ENCODE data around the gene POTEI.
"Not testable (repeated sequence)": the region's sequence is repeated elsewhere in the genome, so short reads cannot be mapped to it uniquely, and the experiment has no call there.

POTEI gene

DNA sequence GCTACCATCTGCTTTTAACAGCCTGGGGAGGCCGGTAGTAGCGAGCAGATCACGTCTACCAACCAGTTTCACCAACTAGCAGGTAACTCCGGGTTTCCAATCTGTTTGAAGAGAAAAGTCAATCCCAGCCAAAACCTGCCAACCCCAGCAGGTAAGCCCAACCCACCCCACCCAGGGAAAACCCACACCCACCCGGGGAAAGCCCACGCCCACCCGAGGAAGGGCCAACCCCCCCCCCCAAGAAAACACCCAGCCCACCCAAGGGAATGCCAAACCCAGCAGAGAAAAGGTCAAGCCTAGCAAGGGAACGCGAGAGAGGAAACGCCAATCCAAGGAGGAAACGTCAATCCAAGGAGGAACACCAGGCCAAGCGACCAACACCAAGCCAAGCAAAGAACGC, at the start of gene POTEI:
POTEI (minus strand) TSS at position 101 of the 400 bp plus-strand sequence; CDS start at position 8, 93 bp downstream.
- DNase-seq = not testable (repeated sequence)

DNA sequence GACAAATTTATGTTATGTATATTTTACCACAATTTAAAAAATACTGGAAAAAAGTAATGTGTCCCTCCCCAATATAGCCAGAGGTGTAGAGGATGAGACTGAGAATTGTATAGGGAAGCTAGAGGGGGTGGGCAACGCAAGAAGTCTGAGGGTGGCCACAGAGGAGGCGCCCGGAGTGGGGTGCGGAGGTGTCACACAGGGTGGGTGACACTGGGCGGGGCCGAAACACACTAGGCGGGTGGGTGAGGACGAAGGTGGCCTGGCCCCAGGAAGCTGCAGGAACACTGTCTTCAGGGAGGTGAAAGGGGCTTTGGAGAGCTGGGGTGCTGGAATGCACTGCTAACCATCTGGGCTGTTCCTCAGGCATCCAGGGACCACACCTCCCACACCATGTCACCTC, 47.3 kb upstream of the POTEI start:
- DNase-seq = not testable (repeated sequence)

DNA sequence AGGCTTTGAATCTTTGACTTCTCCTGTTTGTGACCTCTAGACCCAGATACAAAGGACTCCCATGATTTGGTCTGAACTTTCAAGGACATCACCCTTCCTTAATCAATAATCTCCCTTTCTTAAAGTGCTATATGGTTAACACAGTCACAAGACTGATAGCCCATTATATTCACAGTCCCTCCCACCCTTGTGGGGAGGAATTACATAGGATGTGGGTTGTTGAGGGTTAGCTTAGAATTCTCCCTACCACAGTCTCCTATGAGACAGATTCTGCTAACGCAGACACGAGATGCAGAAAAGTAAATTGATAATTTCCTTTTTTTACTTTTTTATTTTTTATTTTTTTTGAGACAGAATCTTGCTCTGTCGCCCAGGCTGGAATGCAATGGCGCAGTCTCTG, 45.0 kb upstream of the POTEI start:
- not testable (repeated sequence) for DNase-seq

DNA sequence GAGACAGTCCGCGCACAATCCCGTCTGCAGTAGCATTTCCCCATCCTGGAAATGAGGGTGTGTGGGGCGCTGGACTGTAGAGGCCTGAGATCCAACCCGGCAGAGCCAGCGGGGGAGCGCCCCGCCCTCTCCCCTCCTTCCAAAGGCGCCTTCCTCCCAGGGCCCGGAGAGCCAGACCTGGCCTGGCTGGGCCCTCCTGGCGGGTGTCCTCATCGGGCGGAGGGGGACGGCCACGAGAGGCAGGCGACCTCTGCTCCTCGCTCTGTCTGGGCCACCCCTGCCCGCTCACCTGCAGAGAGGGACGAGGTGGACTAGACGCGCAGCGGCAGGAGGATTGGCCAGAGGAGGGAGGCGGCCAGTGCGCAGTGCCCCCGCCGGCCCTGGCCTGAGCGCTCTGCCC, 40.3 kb upstream of the POTEI start:
- not testable (repeated sequence) for DNase-seq

DNA sequence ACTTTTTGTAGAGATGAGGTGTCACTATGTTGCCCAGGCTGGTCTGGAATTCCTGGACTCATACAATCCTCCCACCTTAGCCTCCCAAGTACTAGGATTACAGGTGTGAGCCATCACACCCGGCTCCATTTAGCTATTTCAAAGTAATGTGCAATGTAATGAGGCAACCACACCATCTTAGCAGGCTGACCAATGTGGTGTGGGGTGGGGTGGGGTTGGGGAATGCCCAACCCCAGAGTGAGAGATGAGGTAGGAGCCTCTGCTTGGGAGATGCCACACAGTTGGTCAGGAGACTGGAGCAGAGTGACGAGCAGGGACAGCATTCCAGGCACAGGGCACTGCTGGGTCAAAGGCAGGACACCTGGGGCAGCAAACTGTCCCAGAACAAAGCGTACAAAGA, 39.3 kb upstream of the POTEI start:
- not testable (repeated sequence) for DNase-seq

DNA sequence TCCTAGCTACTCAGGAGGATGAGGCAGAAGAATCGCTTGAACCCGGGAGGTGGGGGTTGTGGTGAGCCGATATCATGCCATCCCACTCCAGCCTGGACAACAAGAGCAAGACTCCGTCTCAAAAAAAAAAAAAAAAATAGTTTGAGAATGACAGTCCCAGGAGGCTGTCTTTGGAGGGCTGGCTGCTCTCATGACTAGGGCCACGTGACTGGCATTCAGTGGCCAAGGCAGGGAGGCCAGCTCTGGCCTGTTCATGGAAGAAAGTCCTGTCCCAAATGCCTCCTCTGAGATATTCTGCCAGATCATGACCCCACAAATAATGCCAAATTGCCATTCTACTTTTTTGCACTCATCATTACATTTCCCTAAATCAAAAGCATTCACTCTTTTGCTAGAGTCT, 35.9 kb upstream of the POTEI start:
- not testable (repeated sequence) for DNase-seq

DNA sequence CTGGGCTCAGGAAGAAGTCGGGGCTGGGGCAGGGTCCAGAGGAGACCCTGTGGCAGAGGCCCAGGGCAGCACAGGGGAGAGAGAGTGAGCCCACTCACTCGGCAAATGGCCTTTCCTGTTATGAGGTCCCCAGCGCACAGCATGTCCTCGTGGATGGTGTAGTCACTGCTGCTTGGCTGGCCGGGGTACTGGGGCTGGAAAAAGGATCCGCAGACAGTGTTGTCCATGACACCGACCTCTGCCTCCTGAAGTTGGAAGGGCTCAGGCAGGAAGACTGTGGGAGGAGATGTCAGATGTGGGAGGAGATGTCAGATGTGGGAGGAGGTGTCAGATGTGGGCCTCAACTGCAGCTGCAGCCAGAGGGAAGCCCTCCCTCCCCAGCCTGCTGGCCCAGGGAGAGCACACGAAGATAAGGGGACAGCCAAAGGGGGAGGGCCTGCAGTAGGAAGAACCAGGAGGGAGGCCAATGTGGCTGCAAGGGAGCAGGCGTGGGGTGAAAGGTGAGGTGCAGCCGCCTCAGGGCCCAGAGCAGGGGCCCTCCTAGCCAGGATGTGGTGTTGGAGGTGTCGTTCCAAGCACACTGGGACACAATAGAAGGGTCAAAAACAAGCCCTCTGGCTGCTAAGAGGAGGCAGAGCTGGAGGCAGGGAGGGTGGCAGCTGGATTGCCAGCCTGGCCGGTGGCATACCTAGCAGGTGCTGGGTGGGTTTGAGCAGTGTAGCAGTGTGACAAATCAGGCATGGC, 34.8 kb upstream of the POTEI start:
- not testable (repeated sequence) for DNase-seq

DNA sequence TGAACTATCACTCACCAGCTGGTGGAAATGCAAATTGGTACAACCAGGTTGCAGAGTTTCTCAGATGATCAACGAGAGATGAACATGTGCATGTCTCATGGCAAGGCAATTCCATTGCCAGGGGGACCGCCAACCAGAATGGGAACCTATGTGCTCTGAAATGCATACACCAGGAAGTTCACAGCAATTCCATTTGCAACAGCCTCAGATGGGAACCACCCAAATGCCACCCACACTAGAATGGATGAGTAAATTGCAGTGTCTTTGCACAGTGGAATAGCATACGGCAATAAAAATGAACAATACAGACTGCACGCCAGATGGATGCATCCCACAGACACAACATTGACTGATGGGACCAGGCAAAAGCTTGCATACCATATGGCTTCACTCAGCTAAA, 33.7 kb upstream of the POTEI start:
- DNase-seq = not testable (repeated sequence)

DNA sequence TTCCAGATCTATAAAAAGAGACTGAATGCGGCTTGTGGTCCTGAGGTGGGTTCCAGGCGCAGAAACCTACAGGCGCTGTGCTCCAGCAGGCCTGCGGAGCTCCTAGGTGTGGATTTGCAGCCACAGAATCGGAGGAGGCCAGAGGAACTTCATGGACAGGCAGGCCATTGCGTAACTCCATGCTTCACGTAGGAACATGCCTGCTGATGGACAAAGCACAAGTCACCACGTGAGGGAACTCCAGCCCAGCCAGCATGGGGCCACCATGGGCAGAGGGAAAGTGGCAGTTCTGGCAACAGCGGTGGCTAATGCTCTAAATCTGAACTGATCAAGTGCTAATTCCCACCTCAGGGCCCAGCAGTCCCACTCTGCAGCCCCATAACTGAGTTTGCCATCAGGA, 29.1 kb upstream of the POTEI start:
- DNase-seq = not testable (repeated sequence)

DNA sequence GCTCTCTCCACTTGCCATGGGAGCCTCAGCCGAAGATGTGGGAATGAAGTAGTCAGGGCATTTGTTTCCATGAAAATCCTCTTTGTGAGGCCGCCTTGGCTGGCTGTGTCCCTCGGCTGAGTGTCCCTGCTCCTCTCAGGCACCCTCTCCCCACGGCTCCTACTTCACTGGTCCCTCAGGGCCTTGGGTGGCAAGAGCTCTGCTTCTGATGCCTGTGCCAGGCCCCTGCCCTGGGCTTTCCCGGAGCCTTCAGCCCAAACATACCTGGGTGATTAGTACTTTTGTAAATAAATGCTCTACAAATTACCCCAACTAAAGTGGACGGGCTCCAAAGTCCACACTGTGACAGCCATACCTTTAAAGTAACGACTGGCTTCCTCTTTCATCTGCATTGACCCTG, 27.5 kb upstream of the POTEI start:
- DNase-seq = not testable (repeated sequence)

DNA sequence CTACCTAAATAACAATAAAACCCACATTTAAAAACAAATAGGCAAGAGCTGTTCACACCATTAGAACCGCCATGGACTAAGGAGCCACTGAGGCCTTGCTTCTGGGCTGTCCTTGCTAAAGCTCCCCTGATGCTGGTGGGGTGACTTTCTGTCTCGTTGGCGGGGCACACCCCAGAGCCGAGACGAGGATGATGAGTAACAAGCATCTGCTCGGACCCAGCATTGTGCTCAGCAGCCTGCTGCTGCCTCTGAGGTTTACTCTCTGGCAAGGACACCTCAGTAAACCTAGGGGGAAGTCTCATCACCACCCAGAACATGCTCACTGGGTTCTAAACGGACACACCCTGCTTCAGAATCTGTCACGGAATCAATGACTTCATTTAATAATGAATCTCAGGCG, 22.5 kb upstream of the POTEI start:
- not testable (repeated sequence) for DNase-seq

DNA sequence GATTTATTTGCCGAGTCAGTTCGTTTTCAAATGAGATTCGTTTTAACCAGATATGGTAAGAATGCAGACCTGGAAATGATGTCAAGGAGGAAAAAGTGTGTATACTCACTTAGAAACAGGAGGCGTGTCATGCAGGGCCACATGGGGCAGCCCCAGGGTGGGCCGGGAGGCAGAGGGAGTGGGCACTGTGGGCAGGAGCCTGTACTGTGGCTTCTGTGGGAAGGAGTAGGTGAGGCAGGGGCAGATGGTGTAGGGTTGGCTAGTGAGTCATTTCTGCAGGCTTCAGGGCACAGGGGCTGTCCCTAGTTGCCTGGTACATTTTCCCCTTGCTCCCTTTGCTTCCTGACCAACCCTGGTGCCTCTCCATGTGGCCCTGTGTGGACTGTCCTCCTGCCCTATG, 22.1 kb upstream of the POTEI start:
- not testable (repeated sequence) for DNase-seq

DNA sequence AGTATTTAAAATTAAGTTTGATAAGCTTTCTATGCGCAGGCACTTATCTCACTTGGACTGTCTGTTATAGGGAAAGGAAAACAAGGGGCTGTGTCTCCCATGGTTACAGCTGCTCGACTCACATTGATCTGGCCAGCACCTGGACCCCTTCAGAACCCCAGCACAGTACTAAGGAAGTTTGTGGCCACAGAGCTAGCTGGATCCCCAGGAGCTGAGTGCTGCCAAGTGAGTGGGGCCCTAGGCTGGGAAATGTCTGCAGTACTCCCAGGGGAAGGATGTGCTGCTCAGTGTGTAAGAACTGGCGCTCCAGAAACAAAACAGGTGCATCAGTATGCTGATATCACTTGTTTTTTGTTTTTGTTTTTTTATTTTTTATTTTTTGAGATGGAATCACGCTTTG, 21.1 kb upstream of the POTEI start:
- not testable (repeated sequence) for DNase-seq

DNA sequence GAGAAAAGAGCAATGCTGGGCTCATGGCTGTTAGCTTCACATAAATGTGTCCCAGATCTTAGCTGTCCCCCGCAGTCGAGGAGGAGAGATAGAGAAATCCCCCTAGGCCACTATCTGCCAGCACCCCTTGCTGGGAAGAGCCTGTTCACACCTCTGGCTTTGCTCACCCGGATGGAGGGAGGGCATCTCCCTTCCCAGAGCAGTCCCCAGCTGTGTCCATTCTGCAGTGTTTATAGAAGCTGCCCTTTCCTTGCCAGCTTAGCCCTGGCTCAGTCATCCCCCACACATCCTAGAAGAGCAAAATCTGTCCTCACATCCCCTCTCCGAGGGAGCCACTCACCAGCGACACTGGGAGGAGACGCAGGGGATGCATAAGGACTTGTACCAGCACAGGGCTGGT, 20.4 kb upstream of the POTEI start:
- DNase-seq = not testable (repeated sequence)

DNA sequence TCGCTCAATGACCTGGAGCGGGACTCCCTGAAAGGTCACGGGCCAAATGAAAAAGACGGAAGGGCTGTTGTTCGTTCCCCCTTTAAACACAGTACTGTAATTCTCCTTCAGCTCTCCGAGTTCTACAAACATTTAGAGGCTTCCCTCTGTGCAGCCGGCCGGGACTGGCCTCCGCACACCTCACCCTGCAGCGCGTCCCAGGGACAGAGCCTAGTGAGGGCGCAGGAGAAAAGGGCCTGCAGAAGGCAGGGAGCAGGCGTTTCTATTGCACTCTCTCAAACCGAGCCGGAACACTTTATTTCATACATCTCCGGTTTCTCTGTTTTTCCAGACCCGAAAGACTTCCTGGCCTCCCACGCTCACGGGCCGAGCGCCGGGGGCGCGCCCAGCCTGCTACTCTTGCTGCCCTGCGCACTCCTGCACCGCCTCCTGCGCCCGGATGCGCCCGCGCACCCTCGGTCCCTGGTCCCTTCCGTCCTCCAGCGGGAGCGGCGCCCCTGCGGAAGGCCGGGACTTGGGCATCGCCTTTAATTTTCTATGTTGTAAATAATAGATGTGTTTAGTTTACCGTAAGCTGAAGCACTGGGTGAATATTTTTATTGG, 18.3 kb upstream of the POTEI start:
- DNase-seq = not testable (repeated sequence)

DNA sequence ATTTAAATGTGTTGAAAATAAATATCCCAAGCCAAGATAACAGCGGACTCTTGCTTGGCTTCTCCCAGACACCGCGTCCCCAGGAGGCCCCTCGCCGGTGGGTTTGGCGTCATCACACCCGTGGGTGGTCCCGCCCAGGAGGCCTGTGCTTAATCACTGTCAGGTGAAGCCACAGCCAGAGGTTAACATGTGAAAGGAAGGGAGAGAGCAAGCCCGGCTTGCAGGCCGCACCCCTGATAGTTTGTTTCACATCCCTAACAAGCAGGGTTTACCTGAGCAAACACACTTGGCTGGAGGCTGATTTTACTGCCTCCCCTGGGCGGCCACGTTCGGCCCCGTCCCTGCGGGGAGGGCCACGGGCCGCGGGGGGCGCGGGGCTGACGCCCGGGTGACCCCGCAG, 13.3 kb upstream of the POTEI start:
- DNase-seq = not testable (repeated sequence)

DNA sequence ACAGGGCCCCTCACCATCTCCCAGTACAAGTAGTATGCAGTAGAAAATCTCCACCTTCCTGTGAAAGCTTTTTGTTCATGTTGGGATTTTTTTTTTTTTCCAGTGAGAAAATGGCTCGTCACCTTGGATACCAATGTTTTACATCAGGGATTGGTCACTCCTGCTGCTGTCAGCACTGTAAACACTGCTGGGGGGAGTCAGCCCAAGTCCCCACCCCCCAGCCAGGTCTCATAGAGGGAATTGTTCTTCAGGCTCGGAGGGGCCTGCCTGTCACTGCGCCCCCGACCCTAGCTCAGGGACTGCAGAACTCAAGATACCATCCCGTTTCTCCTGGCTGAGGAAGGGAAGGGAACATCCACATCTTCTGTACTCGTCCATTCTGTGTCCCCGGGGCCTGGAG, 11.9 kb upstream of the POTEI start, which contains the start of gene CFC1B:
CFC1B (plus strand) TSS at position 231 of the 400 bp plus-strand sequence. CDS start 263 bp downstream, outside the sequence.
- DNase-seq = not testable (repeated sequence)

DNA sequence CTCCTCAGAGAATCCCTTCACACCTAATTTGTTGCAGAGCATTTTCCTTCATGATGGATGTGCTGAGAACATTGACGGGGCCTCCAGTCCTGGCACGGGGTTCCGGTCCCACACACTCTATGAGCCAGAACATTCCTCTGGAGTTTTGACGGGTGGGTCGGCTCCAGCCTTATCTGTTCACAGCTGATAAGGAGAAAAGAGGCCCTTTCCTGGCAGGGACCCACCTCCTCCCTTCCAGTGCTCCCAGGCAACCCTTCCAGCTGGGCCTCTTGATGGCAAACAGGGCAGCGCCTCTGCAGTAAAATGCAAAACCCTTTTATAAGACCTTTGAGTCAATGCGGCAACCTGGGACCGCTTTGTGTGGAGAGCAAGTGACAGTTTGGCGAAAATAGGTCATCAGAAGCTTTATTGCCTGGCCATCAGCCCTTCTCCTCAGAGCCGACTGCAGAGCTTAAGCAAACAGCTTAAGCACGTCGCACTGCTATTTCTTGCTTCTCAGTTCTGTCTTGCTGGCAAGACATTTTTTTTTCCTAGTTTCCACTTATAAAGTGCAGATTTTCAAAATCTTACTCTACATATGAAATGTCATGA, 9.5 kb upstream of the POTEI start:
- not testable (repeated sequence) for DNase-seq

DNA sequence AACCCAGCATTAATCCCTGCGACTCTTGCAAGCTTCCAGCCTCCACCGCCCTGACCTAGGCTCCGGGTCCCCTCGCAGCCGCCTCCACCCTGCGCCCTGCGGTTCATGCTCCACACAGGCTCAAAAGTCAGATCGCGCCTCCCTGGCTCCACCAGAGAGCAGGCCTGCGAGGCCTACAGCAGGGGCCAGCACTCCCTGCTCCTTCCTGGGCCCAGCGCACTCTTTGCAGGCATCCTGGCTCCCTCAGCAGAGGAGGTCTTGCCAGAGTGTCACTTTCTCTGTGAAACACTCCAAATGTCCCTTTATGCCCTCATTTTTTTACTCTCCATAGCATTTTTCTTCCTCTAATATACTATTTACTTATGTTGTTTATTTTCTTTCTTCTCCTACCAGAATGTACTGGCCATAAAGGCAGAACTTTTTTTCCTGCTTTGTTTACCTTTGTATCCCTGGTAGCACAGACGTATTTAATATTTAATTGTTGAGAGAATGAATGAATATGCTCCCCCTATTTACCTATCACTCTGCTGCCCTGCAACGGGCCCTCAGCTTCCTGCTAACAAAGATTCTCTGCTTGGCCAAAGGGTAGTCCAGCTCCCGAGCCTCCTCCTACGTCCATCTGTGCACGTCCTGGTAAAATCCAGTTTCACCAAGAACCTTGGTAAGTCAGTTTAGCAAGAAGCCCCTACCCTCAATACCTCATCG, 2.8 kb upstream of the POTEI start:
- DNase-seq = not testable (repeated sequence)

DNA sequence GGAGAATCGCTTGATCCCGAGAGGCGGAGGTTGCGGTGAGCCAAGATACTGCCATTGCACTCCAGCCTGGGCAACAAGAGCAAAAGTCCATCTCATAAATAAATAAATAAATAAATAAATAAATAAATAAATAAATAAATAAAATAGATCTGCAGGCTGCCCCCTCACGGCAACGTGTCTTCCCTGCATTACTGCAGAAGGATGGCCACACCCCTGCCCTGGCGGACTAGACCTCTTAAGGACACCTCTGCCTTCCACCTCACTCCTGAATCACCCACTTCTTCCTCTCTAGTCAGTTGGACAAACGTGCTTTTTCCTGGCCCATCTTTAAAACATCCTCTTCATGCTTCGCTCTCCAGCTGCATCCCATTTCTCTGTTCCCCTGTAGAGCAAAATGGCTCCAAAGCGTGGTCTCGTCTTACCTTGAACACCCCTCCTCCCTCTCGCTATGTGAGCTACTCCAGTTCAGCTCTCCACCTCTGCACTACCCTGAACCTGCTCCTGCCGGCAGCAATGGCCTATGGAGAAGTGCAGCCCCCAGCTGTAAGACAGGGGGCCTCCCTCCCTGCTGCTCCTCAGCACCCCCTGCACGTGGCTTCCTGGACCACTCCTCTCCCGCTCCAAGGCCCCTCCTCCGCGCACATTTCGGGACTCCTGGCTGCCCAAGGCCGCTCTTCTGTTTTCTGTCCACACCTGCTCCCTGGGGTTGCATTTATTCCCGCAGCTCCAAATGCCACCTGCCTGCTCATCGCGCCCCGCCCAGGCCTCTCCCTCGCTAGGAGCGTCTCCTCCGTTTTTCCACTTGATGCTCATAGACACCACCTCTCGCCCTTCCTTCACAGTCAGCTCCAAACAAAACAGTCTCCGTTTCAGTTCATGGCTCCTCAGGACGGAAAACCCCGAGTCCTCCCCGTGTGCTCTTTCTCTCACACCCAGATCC, 1.9 kb upstream of the POTEI start:
- DNase-seq = not testable (repeated sequence)

DNA sequence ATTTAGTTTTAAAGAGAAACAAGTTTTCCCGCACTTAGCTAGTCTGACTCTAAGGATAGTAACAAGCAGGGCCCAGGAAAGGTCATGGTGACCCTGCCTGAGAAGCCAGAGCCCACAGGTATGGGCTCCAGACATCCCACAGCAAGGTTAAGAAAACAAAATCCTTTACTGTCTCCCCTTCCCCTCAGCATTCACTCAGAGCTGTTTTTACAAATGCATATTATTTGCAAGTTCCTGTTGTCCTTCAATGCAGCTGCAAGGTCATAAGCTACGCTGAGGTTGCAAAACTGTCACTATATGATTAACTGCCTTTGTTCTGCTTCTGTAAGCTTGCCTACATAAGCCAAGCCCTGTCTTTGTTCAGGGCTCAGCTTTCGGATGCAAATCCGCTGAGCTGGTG, 18.1 kb downstream of the POTEI start:
- not testable (repeated sequence) for DNase-seq

DNA sequence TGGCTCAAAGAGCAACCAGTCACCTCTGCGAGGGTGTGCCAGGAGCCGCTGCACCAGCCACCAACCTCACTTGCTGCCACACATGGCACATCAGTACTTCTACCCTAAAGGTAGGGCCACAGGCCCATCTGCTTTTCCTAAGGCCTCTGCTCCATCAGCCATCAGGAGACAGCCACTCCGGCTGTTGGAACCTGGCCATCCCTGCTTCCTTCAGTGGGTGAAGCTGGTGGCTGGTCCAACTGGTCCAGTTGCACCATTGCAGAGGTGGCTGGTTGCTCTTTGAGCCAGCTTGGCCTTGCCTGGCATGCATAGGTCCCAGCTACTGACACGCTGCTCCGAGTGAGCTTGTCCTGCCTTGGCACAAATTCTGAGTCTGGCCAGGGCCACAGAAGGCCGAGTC, 53.7 kb downstream of the POTEI start:
- DNase-seq = not testable (repeated sequence)

Data from NCI-H524 (cell line).